ENCODE measurements around the gene LRP11.
"Not testable (repeated sequence)": the region's sequence is repeated elsewhere in the genome, so short reads cannot be mapped to it uniquely, and the experiment has no call there.

The LRP11 gene

GRCh38 chr6:149897855-149898744 lies 33.9 kb upstream of the LRP11 start, which contains the start of gene RAET1E:
Gene RAET1E, minus strand, starts transcription at chr6:149898113. Its CDS starts 7,212 bp downstream, at chr6:149890901.
- FAIRE-seq: no peak

- FAIRE-seq: no peak
Observed at GRCh38 chr6:149897015-149897697, 33.0 kb upstream of the LRP11 start.

DNA sequence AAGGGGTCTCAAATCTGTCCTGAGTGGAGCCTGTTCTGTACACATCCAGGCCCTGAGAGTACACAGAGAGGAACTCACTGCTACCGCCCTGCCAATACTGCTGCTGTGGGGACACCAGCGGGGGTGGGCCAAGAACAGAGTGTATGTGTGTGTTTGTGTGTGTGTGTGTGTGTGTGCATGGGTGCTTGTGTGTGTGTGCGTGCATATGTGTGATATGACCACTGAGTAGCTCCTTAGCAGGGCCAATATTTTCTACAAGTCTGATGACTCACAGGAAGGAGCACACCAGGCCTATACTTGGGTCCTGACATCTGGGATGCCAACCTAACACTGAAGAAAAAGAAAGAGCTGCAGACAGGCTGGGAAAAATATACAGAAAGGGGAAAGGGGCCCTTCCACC lies 32.3 kb upstream of the LRP11 start:
- no peak for FAIRE-seq

DNA sequence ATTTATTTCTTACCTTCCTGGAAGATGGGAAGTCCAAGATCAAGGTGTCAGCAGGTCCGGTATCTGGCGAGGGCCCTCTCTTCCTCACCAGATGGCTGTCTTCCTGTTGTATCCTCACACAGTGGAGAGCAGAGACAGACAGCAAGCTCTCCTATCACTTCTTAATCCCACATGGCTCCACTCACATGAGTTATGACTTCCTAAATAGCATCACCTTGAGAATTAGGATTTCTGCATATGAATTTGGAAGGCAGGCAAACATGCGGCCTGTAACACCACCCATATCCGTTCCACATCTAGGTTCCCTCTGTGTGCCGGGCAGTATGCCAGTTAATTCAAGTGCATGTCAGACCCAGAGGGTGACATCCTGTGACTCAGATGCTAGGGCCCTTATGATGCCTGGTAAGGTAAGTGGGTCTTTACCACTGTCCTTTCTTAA lies 31.7 kb upstream of the LRP11 start:
- no peak for FAIRE-seq

DNA sequence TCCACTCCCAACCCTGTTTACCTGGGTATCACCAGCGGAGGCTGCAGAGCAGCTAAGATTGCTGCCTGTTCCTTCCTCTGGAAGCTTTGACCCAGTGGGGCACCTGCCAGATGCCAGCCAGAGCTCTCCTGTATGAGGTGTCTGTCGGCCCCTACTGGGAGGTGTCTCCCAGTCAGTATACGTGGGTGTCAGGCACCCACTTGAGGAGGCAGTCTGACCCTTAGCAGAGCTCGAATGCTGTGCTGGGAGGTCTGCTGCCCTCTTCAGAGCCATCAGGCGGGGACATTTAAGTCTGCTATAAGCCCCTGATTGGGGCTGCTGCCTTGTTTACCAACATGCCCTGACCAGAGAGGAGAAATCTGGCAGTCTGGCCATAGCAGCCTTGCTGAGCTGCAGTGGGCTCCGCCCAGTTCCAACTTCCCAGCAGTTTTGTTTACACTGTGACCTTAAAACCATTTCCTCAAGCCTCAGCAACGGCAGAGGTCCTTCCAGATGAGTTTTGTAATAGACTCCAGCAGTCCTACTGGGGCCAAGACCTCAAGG lies 31.0 kb upstream of the LRP11 start:
- FAIRE-seq: no peak

- not testable (repeated sequence) for FAIRE-seq
Observed at GRCh38 chr6:149891864-149892263, 27.7 kb upstream of the LRP11 start.

DNA sequence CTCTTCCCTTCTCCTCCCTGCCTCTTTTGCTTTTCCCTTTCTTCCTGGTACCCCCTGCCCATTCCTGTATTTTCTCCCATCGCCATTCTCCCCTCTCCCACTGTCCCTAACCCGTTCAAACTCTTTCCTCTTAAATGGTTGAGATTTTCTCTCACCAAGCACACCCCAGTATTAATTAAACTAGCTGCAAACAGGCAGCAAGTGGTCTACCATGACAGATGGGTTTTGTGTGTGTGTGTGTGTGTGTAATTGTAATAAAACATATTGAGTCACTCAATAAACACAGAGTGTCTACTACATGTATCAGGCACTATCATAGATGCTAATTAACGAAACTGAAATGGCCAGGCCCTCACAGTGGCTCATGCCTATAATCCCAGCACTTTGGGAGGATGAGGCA lies 27.1 kb upstream of the LRP11 start:
- no peak for FAIRE-seq

- FAIRE-seq: no peak
Observed at GRCh38 chr6:149890629-149891045, 26.5 kb upstream of the LRP11 start.

GRCh38 chr6:149889326-149889725 lies 25.2 kb upstream of the LRP11 start:
- FAIRE-seq: no peak

DNA sequence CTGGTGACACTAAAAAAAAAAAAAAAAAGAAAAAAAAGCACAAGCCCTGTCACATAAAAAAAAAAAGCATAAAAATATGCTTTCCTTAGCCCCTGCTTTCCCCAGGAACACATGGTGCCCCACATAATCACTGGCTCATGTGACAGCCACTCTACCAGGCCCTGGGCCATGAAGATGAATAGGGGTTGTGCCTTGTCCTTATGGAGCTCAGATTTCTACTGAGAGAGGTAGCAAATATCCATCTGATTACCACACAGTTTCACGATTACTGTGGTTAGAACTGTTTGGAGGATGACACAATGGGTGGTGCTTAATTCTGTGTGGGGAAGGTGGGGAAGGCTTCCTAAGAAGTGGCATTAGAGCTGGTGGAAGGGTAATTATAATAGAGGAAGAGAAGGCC lies 24.5 kb upstream of the LRP11 start:
- no peak for FAIRE-seq

GRCh38 chr6:149888093-149888492 lies 23.9 kb upstream of the LRP11 start:
- FAIRE-seq: no peak

DNA sequence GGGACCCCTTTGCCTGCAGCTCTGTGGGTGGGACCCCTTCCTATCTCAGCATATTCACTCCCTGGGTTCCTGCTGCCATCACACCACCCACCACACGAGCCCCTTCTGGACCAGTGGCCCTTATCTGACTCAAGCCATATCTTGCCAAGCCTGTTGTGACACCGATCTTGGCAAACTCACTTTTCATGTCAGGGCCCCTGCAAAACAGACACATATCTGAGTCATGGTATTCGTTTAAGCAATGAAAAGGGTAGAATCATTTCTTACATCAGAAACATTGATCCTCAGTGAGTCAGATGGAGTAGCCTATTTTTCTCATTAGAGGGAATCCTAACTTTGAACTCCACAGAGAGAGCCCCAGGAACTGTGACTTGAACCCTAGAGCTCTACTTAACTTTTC lies 23.2 kb upstream of the LRP11 start:
- FAIRE-seq: no peak

GRCh38 chr6:149885888-149886287 lies 21.7 kb upstream of the LRP11 start:
- FAIRE-seq: no peak

- FAIRE-seq: no peak
Observed at GRCh38 chr6:149884617-149885016, 20.5 kb upstream of the LRP11 start.

- FAIRE-seq: no peak
Observed at GRCh38 chr6:149884215-149884614, 20.1 kb upstream of the LRP11 start.

DNA sequence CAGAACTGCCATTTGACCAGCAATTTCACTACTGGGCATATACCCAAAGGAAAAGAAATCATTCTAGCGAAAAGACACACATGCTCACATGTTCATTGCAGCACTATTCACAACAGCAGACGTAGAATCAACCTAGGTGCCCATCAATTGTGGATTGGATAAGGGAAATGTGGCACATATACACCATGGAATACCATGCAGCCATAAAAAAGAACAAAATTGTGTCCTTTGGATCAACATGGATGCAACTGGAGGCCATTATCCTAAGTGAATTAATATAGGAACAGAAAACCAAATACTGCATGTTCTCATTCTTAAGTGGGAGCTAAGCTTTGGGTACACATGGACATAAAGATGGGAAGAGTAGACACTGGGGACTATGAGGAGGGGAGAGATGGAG lies 17.7 kb upstream of the LRP11 start:
- FAIRE-seq: no peak

GRCh38 chr6:149881066-149881766 lies 17.1 kb upstream of the LRP11 start:
- FAIRE-seq: no peak

- no peak for FAIRE-seq
Observed at GRCh38 chr6:149877659-149878058, 13.5 kb upstream of the LRP11 start.

GRCh38 chr6:149876241-149876933 lies 12.2 kb upstream of the LRP11 start:
- no peak for FAIRE-seq

GRCh38 chr6:149872233-149872632 lies 8.1 kb upstream of the LRP11 start:
- no peak for FAIRE-seq

- no peak for FAIRE-seq
Observed at GRCh38 chr6:149871182-149871581, 7.0 kb upstream of the LRP11 start.

- FAIRE-seq: no peak
Observed at GRCh38 chr6:149869275-149869892, 5.2 kb upstream of the LRP11 start.
